NT2/D1 (cell line): ENCODE results near the gene TEF.
"Not testable (repeated sequence)": the region's sequence is repeated elsewhere in the genome, so short reads cannot be mapped to it uniquely, and the experiment has no call there.

ENCODE experiments used
- YY1 ChIP-seq: IDR thresholded peaks from 2 replicates; pipeline ENCODE4 v1.6.1; 2011; ENCODE audit not compliant: insufficient read length, insufficient read depth
- ZNF274 ChIP-seq: IDR thresholded peaks from 2 replicates; pipeline ENCODE4 v1.6.1; 2011; ENCODE audit warnings: mild to moderate bottlenecking, low read depth, low read length

DNA sequence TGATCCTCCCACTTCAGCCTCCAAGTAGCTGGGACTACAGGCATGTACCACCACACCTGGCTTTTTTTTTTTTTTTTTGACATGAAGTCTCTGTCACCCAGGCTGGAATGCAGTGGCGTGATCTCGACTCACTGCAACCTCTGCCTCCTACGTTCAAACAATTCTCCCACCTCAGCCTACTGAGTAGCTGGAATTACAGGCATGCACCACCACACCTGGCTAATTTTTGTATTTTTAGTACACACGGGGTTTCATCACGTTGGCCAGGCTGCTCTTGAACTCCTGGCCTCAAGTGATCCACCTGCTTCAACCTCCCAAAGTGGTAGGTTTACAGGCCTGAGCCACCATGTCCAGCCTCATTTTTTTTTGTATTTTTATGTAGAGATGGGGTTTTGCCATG, 58.8 kb downstream of the TEF start:
- TF ChIP-seq ZNF274, YY1: not testable (repeated sequence)
